ENCODE data around the gene SMIM1.
A peak's percentile ranks its signal among the peaks of the same experiment; 100 is the strongest.
"Not testable (repeated sequence)": the region's sequence is repeated elsewhere in the genome, so short reads cannot be mapped to it uniquely, and the experiment has no call there.

SMIM1 gene

DNA sequence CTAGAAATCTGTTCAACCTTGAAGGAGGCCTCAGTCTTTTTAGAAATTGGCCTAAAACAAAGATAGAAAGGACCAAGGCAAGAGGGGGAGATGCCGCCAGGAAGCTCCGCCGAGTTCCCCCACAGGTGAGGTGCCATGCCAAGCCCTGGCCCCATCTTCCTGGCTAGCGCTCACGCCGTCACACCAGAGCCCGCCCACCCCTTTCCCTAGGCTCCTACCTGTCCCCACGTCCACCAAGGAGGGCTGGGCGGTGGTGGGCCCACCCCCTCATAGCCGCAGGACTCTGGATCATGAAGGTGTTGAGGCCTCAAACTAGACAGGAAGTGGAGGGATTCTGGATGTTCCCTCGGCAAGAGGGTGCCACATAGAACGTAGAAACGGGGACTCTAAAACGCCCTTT, 35.8 kb upstream of the SMIM1 start:
- no peak for DNase-seq (ENCODE audit: low read depth in 2 of 2)

DNA sequence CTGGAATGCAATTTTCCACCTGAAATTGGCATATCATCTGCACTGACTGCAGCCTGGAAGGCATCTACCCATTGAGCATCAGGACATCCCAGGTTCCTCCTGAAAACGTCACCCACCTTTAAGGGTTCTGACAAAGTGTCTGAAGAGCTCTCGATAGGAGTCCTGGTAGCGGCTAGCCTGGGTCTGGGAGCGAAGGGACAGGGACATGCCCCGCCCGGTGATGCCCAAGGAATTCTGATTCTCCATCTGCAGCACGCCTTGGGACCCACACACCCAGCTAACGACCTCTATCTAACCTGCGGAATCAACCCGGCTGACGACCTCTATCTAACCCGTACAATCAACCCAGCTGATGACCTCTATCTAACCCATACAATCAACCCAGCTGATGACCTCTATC, 33.6 kb upstream of the SMIM1 start:
- no peak for DNase-seq (ENCODE audit: low read depth in 2 of 2)

DNA sequence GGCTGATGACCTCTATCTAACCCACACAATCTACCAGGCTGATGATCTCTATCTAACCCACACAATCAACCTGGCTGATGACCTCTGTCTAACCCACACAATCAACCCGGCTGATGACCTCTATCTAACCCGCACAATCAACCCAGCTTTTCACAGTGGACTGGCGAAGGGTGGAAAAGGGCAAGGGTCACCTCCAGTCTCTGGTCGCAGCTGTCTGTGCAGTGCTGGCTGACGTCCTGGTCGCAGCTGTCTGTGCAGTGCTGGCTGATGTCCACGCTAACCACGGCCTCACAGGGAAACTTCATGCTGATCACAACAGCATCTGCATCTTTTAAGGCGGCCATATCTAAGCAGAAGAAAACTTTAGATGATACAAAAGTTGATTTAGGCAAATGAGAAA, 32.5 kb upstream of the SMIM1 start:
- DNase-seq (ENCODE audit: low read depth in 2 of 2), result no peak

DNA sequence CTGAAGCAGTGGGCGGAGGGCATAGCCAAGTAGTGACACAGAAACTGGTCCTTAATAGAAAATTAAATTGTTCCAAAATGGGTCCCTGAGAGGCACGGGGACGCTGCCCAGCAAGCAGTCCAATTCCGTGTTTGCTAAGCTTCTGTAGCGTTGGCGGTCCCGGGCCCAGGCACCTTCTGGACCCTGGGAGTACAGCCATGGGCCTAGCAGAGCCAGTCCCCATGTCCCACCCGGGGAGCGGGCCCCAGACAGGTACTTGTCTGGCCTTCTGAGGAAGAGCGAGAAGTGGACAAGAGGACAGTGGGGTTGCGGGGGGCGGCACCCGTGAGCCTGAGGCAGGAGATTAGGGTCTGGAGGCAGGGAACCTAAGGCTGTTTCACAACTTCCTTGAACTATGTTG, 31.8 kb upstream of the SMIM1 start:
- no peak for DNase-seq (ENCODE audit: low read depth in 2 of 2)

DNA sequence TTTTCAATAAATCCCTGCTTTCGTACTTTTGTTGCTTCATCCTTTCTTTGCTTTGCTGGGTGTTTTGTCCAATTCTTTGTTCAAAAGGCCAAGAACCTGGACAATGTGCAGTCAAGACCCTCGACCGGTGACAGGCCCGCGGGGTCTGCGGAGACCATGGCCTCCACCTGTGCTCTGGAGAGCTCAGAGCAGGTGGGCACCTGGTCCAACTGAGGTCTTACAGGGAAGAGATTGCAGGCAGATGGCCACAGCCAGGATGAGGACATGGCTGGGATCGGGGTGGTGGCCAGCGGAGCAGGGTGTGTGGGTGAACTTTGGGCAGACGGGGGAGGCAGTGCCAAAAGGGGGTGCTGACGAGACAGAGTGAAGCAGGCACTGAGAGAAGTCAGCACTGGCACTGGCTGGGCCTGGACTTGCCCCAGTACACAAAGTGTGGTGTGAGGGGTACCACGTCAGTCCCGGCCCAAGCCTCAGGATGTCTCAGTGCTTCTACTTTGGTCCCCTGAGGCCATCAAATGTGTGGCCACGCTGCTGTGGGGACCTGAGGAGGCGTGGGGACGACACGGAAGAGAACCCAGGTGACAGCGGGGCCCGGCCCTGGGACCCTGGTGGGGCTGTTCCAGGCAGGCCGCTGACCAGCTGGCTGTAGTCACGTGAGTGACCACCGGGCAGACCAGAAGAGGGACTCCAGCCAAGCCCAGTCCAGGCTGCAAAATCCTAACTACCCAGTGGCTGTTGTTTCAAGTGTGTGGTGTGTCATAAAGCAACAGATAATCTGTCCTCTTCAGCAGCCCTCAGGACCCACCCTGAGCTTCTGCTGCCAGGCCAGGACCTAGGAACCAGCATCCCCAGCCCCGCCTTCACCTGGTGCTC, 30.7 kb upstream of the SMIM1 start:
- DNase-seq (ENCODE audit: low read depth in 2 of 2), result no peak

DNA sequence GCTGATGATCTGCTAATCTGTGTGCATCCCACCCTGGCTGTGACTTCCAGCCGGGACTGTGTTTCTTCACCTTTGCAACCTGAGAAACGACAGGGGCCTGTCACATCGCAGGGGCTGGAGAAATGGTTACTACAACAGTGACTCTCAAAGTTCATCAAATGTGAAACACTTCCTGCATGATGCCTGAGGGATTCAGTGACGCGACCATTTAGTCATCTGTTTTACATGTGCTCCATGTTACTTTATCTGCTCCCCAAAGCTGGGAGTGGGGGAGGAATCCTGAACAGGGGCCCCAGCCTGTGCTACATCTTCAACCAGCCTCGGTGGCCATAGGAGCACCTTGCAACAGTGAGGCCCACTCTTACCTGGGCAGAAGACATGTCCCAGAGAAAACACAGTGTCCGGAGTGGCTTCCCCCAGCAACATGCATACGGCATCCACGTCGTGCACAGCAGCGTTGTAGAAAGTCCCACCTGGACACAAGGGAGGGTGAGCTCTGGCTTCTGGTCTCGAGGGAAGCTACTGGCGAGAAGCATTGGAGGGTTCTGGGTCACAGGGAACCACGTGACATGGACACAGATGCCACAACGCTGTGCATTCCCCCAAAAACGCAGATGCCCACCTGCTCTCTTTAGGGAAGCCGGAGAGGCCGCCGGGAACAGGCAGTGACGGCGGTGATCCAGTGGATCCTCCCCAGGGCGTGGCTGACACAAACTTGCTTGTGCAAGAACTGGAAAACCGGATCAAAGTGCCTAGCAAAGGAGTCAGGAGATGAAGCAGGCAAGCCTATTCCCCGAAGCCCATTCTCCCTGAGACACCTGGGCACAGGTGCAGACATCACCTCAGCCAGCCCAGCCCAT, 29.9 kb upstream of the SMIM1 start:
- no peak for DNase-seq (ENCODE audit: low read depth in 2 of 2)

DNA sequence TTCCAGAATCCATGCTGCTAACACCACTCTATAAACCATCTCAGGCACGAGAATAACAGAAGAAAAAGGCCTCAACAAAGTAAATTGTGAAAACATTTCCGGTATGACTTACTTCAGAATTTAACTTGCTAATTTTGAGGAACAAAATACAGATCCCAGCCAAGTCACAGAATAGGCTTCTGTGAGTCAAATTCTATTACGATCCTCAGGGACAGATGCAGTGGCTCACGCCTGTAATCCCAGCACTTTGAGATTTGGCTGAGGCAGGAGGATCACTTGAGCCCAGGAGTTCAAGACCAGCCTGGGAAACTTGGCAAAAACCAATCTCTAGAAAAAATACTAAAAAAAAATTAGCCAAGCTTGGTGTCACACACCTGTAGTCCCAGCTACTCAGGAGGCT, 29.1 kb upstream of the SMIM1 start:
- no peak for DNase-seq (ENCODE audit: low read depth in 2 of 2)

DNA sequence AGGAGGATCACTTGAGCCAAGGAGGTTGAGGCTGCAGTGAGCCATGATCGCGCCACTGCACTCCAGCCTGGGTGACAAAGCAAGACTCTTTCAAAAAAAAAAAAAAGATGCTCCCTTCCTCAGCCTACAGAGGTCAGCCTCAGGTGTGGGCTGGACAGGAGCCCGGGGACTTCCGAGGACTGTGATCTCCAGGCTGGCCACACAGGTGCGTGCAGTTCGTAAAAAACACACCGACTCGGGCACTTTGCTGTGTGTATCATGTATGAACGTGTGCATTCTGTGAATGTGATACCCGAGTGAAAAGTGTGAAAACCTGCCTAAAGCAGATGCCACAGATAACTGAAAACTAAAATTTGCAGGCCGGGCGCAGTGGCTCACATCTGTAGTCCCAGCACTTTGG, 28.7 kb upstream of the SMIM1 start:
- DNase-seq (ENCODE audit: low read depth in 2 of 2), result no peak

DNA sequence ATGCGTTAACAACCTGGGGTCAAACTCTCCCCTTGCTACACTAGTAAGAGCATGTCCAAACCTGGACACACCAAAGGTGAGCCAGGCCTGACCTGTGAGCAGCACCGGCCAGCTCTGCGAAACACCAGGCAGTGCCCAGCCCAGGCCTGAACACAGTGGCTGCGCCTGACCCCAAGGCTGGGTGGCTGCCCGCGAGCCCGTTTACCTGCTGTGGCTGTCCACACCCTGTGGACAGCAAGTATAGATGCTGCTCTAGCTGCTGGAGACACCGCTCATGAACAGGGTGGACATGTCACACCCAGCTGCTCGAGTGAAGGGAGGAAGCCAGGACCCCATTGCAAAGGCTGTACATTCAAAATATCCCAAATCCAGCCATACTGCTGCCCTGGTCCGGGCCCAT, 27.9 kb upstream of the SMIM1 start:
- DNase-seq (ENCODE audit: low read depth in 2 of 2), result no peak

- no peak for DNase-seq (ENCODE audit: low read depth in 2 of 2)
Measured at GRCh38 chr1:3745071-3745470, 27.5 kb upstream of the SMIM1 start.

GRCh38 chr1:3745590-3746381, 26.8 kb upstream of the SMIM1 start:
- no peak for DNase-seq (ENCODE audit: low read depth in 2 of 2)

GRCh38 chr1:3746389-3746829, 26.1 kb upstream of the SMIM1 start:
- DNase-seq (ENCODE audit: low read depth in 2 of 2), result no peak

DNA sequence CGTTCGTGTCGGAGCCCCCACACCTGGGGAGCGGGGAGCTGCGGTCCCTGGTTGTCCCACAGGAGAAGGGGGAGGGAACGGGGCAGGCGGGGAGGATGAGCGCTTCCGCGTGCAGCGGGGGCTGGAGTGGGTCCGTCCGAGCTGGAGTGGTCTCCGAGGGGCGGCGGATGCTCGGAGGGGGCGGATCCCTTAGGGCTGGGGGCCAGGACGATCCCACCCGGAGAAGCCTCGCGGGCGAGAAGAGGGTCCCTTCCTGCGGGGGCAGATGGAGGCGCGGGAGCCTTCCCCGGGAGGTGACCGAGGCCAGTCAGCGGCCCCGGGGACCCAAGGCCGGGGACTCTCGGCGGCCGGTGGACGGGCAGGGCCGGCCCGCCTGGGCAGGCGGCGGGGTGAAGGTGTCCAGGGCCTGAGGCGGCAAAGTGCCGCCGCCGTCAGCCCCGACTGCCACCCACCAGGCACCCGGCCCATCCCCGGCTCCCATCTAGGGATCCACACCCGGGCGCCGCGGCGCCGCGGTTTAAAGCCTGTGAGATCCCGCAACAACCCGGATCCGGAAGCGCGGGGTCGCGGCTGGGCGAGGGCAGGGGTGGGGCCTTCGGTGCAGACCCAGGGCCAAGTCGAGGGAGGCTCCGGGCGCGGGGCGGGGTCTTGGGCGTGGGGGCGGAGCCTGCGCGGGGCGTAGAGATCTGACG, 25.6 kb upstream of the SMIM1 start:
- peak; percentile 69 to 89 for DNase-seq (ENCODE audit: low read depth in 2 of 2)

GRCh38 chr1:3747522-3747848, 25.1 kb upstream of the SMIM1 start:
- DNase-seq (ENCODE audit: low read depth in 2 of 2), result no peak

GRCh38 chr1:3747903-3748302, 24.6 kb upstream of the SMIM1 start:
- DNase-seq (ENCODE audit: low read depth in 2 of 2), result no peak

- not testable (repeated sequence) for DNase-seq (ENCODE audit: low read depth in 2 of 2)
Measured at GRCh38 chr1:3748316-3748900, 24.1 kb upstream of the SMIM1 start.

DNA sequence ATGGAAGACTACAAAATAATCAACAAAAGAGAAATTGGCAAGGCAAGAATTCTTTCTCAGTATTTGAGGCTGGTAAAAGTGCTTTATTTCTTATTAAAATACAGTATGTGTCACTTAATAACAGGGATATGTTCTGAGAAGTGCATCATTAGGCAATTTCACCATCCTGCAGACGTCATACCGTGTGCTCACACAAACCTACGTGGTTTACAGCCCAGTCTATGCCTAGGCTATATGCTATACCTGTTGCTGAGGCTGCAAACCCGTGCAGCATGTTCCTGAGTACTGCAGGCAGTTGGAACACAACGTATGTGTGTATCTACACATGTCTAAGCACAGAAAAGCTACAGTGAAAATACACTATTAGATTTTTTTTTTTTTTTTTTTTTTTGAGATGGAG, 23.0 kb upstream of the SMIM1 start:
- DNase-seq (ENCODE audit: low read depth in 2 of 2), result no peak

DNA sequence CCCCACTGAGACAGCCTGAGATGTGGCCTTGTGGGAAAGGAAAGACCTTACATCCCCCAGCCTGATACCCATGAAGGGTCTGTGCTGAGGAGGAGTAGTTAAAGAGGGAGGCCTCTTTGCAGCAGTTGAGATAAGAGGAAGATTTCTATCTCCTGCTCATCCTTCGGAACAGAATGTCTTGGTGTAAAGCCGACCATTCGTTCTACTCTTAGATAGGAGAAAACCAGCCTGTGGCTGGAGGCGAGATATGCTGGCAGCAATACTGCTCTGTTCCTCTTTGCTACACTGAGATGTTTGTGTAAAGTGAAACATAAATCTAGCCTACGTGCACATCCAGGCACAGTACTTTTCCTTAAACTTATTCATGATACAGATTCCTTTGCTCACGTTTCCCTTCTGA, 21.8 kb upstream of the SMIM1 start:
- DNase-seq (ENCODE audit: low read depth in 2 of 2), result no peak

GRCh38 chr1:3752400-3752945, 20.1 kb upstream of the SMIM1 start, which contains the start of gene CCDC27:
Gene CCDC27, plus strand, starts transcription at chr1:3752450. Its CDS starts 32 bp downstream, at chr1:3752482.
- no peak for DNase-seq (ENCODE audit: low read depth in 2 of 2)

DNA sequence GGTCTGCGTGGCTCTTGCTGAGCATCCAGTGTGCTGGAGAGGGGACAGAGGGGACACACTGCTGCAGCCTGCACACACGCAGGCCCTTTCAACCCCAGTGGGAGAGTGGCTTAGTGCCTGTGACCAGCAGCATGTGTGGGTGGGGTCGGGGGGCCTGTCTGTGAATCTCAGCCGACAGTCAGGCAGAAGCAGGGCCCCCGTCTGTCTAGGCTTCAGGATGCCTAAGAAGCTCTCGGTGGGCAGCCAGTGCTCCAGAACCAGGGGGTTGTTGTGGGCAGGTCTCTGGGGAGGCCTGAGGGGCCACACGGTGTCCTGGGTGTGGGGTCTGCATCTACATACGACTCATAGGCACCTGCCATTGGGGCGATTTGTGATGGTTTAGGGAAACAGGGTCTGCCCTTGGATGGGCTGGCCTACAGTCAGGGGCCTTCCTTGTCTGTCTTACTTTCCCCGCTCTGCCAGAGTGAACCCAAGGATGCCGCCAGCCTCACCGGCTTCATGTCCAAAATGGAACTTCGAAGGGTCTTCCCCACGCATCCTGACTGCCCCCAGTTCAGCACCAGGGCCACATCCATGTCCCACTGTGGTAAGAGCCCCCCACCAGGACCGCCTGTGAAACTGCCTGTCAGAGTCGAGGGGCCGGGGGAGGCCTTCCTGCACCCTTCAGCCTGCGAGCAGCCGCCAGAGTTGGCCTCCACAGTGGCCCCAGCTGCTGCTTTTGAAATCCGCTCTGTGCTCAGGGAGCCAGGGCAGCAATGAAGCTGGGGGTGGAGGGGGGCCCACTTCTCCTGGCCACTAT, 18.7 kb upstream of the SMIM1 start:
- DNase-seq (ENCODE audit: low read depth in 2 of 2), result no peak

All from stimulated activated CD4-positive, alpha-beta T cell treated with anti-CD3 and anti-CD28 coated beads, Interleukin-1b, Interleukin-23, amount 100 ng/mL, for 1 hour (primary cell).